NCI-H345 (cell line): Measurements from ENCODE around the gene DHCR7.

Experiments used
- DNase-seq: peaks from one replicate; lab custom pipeline; 2025; lab: John Stamatoyannopoulos, UW

DHCR7 gene

GRCh38 chr11:71448257-71449171, at the start of gene DHCR7:
Gene DHCR7 (minus strand): TSS chr11:71448393. CDS start chr11:71444952, 3,441 bp downstream.
- peak; percentile 98 for DNase-seq

GRCh38 chr11:71496421-71496820, 48.2 kb upstream of the DHCR7 start:
- no peak for DNase-seq

GRCh38 chr11:71495286-71496230, 47.4 kb upstream of the DHCR7 start:
- DNase-seq = no peak

GRCh38 chr11:71491940-71492339, 43.7 kb upstream of the DHCR7 start:
- no peak for DNase-seq

GRCh38 chr11:71491531-71491930, 43.3 kb upstream of the DHCR7 start:
- DNase-seq = no peak

- no peak for DNase-seq
Measured at GRCh38 chr11:71490731-71491390, 42.7 kb upstream of the DHCR7 start.

- DNase-seq = no peak
Measured at GRCh38 chr11:71490044-71490730, 42.0 kb upstream of the DHCR7 start.

- no peak for DNase-seq
Measured at GRCh38 chr11:71489311-71490043, 41.3 kb upstream of the DHCR7 start.

- DNase-seq = no peak
Measured at GRCh38 chr11:71488681-71489270, 40.6 kb upstream of the DHCR7 start.

GRCh38 chr11:71486320-71486719, 38.1 kb upstream of the DHCR7 start:
- no peak for DNase-seq

- DNase-seq = no peak
Measured at GRCh38 chr11:71485466-71485865, 37.3 kb upstream of the DHCR7 start.

GRCh38 chr11:71485063-71485399, 36.8 kb upstream of the DHCR7 start:
- no peak for DNase-seq

- DNase-seq = no peak
Measured at GRCh38 chr11:71484248-71485062, 36.3 kb upstream of the DHCR7 start.

GRCh38 chr11:71483692-71484091, 35.5 kb upstream of the DHCR7 start:
- no peak for DNase-seq

- DNase-seq = no peak
Measured at GRCh38 chr11:71482746-71483364, 34.7 kb upstream of the DHCR7 start.

GRCh38 chr11:71482216-71482615, 34.0 kb upstream of the DHCR7 start:
- DNase-seq = no peak

GRCh38 chr11:71481101-71481960, 33.1 kb upstream of the DHCR7 start:
- no peak for DNase-seq

- no peak for DNase-seq
Measured at GRCh38 chr11:71478528-71478840, 30.3 kb upstream of the DHCR7 start.
